HepG2 (cell line): ENCODE results near the gene MTCL1. TPM values are rescaled to one million over a fixed set of nuclear protein-coding genes. Genes with fewer than 3 reads are reported as not detected.
A peak's percentile ranks its signal among the peaks of the same experiment; 100 is the strongest.

Experiments
- CC2D1A ChIP-seq: sonication (generic); formaldehyde crosslinking; IDR thresholded peaks from 2 replicates; pipeline ENCODE4 v1.8.1; 2023; ENCODE audit warnings: mild to moderate bottlenecking, missing genetic modification reagents
- HMGXB3 ChIP-seq: sonication (generic); formaldehyde crosslinking; IDR thresholded peaks from 2 replicates; pipeline ENCODE4 v1.4.0; 2020; ENCODE audit warnings: missing genetic modification reagents, borderline replicate concordance
- HOXA9 ChIP-seq: sonication (generic); formaldehyde crosslinking; IDR thresholded peaks from 2 replicates; pipeline ENCODE4 v1.8.1; 2022; ENCODE audit warnings: missing genetic modification reagents, mild to moderate bottlenecking, moderate library complexity, borderline replicate concordance
- POLR2A ChIP-seq, 2 experiments: IDR thresholded peaks; 2 replicates each; pipeline ENCODE4 v1.6.1; 2011; ENCODE audit warnings: low read depth in 2 of 2, low read length in 2 of 2, mild to moderate bottlenecking in 1 of 2, moderate library complexity in 1 of 2; ENCODE audit not compliant: insufficient read depth in 1 of 2
- STAG1 ChIP-seq: sonication (generic); formaldehyde crosslinking; IDR thresholded peaks from 2 replicates; pipeline ENCODE4 v1.4.0; 2020; ENCODE audit warnings: missing genetic modification reagents
- ZBTB26 ChIP-seq: IDR thresholded peaks from 2 replicates; pipeline ENCODE4 v1.6.1; 2016; ENCODE audit warnings: missing compliant biosample characterization, missing genetic modification reagents, borderline replicate concordance
- ZKSCAN1 ChIP-seq: fragments of 150-350 bp; IDR thresholded peaks from 2 replicates; pipeline ENCODE4 v1.6.1; 2014; ENCODE audit warnings: low read length
- ZNF446 ChIP-seq: sonication (generic); formaldehyde crosslinking; IDR thresholded peaks from 2 replicates; pipeline ENCODE4 v1.5.0; 2020; ENCODE audit warnings: mild to moderate bottlenecking, missing genetic modification reagents
- ZNF567 ChIP-seq: sonication (generic); formaldehyde crosslinking; IDR thresholded peaks from 2 replicates; pipeline ENCODE4 v1.8.1; 2023; ENCODE audit warnings: mild to moderate bottlenecking, missing genetic modification reagents, borderline replicate concordance
- ZNF570 ChIP-seq: sonication (generic); formaldehyde crosslinking; IDR thresholded peaks from 2 replicates; pipeline ENCODE4 v1.4.0; 2020; ENCODE audit warnings: mild to moderate bottlenecking, missing genetic modification reagents, borderline replicate concordance
- polyA plus RNA-seq, 8 experiments: library from polyadenylated mRNA; depleted of rRNA in 3 of 8; stranded (reverse) in 7 of 8; unstranded in 1 of 8; fragments of >200 nt; fragmentation: Illumina TruSeq in 4 of 8; extraction: Trizol in 4 of 8; gene quantifications; 2 replicates each; pipeline versions ENCODE4 v1.2.1 to v1.2.3, GENCODE V29; 2011 to 2016; ENCODE audit warnings: low read depth in 4 of 8, missing spikeins in 1 of 8, mixed read lengths in 1 of 8; ENCODE audit not compliant: insufficient read depth in 1 of 8
- total RNA-seq, 5 experiments: library from RNA; depleted of rRNA; stranded (reverse); fragments of >200 nt; fragmentation: Illumina TruSeq; extraction: Trizol; gene quantifications; 2 replicates each; pipeline ENCODE4 v1.2.3, GENCODE V29; 2016; ENCODE audit warnings: low read depth in 1 of 5
- TF ChIP-seq, protein P1 (sequence below): sonication (generic); formaldehyde crosslinking; IDR thresholded peaks from 2 replicates; pipeline ENCODE4 v1.8.1; 2023; ENCODE audit warnings: mild to moderate bottlenecking, inconsistent platforms, moderate library complexity, missing genetic modification reagents, borderline replicate concordance
- TF ChIP-seq, protein P2 (sequence below): IDR thresholded peaks from 2 replicates; pipeline ENCODE4 v1.6.1; 2012; ENCODE audit warnings: inconsistent platforms

The MTCL1 gene
- total and polyA plus RNA-seq, 2 of the 13 experiments (the other 11 are each of a cell fraction or from before 2014, with no cell fraction given), result 3.1 to 3.2 TPM

DNA sequence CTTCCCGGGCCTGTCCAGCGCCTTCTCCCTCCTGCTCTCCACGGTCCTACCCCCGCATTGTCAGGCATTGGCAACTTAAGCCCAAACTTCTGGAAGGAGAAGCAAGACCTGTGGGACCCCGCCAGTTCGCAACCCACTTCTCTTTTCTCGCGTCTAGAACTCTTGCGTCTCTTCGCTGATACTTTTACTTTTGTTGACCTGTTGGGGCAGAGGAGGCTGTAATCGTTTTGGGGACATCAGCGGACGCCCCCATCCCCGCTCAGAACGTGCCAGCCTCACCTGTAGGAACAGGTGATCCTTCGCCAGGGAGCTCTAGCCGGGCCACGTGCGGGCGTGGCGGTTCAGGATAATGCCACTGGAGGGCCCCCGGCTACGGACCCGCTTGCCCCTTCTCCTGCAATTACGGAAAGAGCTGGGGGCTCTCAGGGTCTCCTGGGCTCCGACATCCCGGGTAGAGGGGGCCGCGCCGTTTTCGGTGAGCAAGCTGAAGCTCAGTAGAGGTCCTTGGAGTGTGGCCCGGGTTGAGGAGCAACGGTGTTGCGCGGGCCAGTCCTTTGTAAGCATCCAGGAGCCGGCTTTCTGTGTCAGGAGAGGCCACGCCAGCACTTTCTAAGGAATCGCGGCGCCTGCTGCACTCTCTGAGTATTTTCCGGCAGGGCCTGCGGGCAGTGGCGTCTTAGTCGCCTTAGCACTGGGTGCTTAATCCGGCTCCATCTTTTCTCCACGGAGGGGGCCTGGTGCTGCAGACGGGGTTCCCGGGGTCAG is 1.6 kb downstream of the MTCL1 start (continued):
- TF ChIP-seq, protein P1, sequence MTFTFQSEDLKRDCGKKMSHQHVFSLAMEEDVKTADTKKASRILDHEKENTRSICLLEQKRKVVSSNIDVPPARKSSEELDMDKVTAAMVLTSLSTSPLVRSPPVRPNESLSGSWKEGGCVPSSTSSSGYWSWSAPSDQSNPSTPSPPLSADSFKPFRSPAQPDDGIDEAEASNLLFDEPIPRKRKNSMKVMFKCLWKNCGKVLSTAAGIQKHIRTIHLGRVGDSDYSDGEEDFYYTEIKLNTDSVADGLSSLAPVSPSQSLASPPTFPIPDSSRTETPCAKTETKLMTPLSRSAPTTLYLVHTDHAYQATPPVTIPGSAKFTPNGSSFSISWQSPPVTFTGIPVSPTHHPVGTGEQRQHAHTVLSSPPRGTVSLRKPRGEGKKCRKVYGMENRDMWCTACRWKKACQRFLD (CRISPR knock-in tag), result no peak
- TF ChIP-seq CC2D1A, result no peak
- TF ChIP-seq HOXA9, result no peak
- 0 out of 2 replicates have a peak, but pooled peaks have one; percentile 16 for TF ChIP-seq STAG1 (CRISPR knock-in tag)
- no peak for TF ChIP-seq HMGXB3 (CRISPR knock-in tag)
- no peak for TF ChIP-seq POLR2A (IDR thresholded peaks at IDR 0.05; ENCODE audit: insufficient read depth in 1 of 2, low read depth in 2 of 2, low read length in 2 of 2)
- TF ChIP-seq ZNF570 (CRISPR knock-in tag), result no peak
- TF ChIP-seq ZNF446 (CRISPR knock-in tag), result no peak
- TF ChIP-seq, protein P2, sequence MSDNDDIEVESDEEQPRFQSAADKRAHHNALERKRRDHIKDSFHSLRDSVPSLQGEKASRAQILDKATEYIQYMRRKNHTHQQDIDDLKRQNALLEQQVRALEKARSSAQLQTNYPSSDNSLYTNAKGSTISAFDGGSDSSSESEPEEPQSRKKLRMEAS, result no peak
- TF ChIP-seq ZBTB26, result no peak
- TF ChIP-seq ZNF567 (CRISPR knock-in tag), result no peak
- TF ChIP-seq ZKSCAN1, result no peak
- TF ChIP-seq, all 625 proteins: peak for 14
